HL-60 (cell line): Measurements from ENCODE around the gene YAE1.

ENCODE experiments used
- CTCF ChIP-seq: IDR thresholded peaks from one replicate; pipeline ENCODE4 v1.5.1; 2011; ENCODE audit warnings: low read length, control low read depth, inconsistent platforms; ENCODE audit not compliant: insufficient read depth
- POLR2AphosphoS5 ChIP-seq: IDR thresholded peaks from 2 replicates; pipeline ENCODE4 v1.6.1; 2012; ENCODE audit warnings: low read depth

GRCh38 chr7:39617005-39617404 lies 50.8 kb downstream of the YAE1 start:
- no peak for TF ChIP-seq CTCF
- no peak for TF ChIP-seq POLR2AphosphoS5
